ENCODE measurements around the gene CPEB3.
"Not testable (repeated sequence)": the region's sequence is repeated elsewhere in the genome, so short reads cannot be mapped to it uniquely, and the experiment has no call there.

The CPEB3 gene

GRCh38 chr10:92290837-92291615 lies at the start of gene CPEB3, which contains the start of gene MARCHF5:
Gene CPEB3 (minus strand): TSS chr10:92291078. CDS start chr10:92240350, 50,728 bp downstream.
Gene MARCHF5 (plus strand): TSS chr10:92291167. CDS start chr10:92291495, 328 bp downstream.
- peak; percentile 96 for DNase-seq (ENCODE audit: low spot score)

GRCh38 chr10:92329927-92330326 lies 39.0 kb upstream of the CPEB3 start:
- not testable (repeated sequence) for DNase-seq (ENCODE audit: low spot score)

GRCh38 chr10:92328993-92329392 lies 38.1 kb upstream of the CPEB3 start:
- DNase-seq (ENCODE audit: low spot score) = no peak

- no peak for DNase-seq (ENCODE audit: low spot score)
These were observed 36.9 kb upstream of the CPEB3 start for GRCh38 chr10:92327445-92328433.

- no peak for DNase-seq (ENCODE audit: low spot score)
These were observed 32.2 kb upstream of the CPEB3 start for GRCh38 chr10:92323079-92323478.

- DNase-seq (ENCODE audit: low spot score) = no peak
These were observed 25.7 kb upstream of the CPEB3 start for GRCh38 chr10:92316610-92317009.

GRCh38 chr10:92313750-92314149 lies 22.9 kb upstream of the CPEB3 start:
- no peak for DNase-seq (ENCODE audit: low spot score)

GRCh38 chr10:92309272-92309671 lies 18.4 kb upstream of the CPEB3 start:
- DNase-seq (ENCODE audit: low spot score) = no peak

GRCh38 chr10:92305133-92306072 lies 14.5 kb upstream of the CPEB3 start:
- no peak for DNase-seq (ENCODE audit: low spot score)

GRCh38 chr10:92304061-92304460 lies 13.2 kb upstream of the CPEB3 start:
- no peak for DNase-seq (ENCODE audit: low spot score)

- DNase-seq (ENCODE audit: low spot score) = no peak
These were observed 12.2 kb upstream of the CPEB3 start for GRCh38 chr10:92303096-92303495.

- no peak for DNase-seq (ENCODE audit: low spot score)
These were observed 7.6 kb upstream of the CPEB3 start for GRCh38 chr10:92298487-92298886.

- peak; percentile 43 for DNase-seq (ENCODE audit: low spot score)
These were observed 1.3 kb upstream of the CPEB3 start for GRCh38 chr10:92291921-92292845.

- DNase-seq (ENCODE audit: low spot score) = no peak
These were observed 663 bp upstream of the CPEB3 start for GRCh38 chr10:92291616-92291865.

- peak; percentile 43 for DNase-seq (ENCODE audit: low spot score)
These were observed 622 bp downstream of the CPEB3 start for GRCh38 chr10:92290076-92290836.

- DNase-seq (ENCODE audit: low spot score) = no peak
These were observed 6.7 kb downstream of the CPEB3 start for GRCh38 chr10:92284112-92284704.

- DNase-seq (ENCODE audit: low spot score) = peak; percentile 18
These were observed 11.7 kb downstream of the CPEB3 start for GRCh38 chr10:92278996-92279696.

- DNase-seq (ENCODE audit: low spot score) = no peak
These were observed 16.8 kb downstream of the CPEB3 start for GRCh38 chr10:92274071-92274470.

- DNase-seq (ENCODE audit: low spot score) = no peak
These were observed 22.1 kb downstream of the CPEB3 start for GRCh38 chr10:92268748-92269147.

All from AG08396 (cell line).